Measurements from ENCODE around the gene PTPRA.

PTPRA gene

GRCh38 chr20:2839732-2840137 is 33.5 kb upstream of the PTPRA start:
- no peak for DNase-seq (ENCODE audit: low read depth)

GRCh38 chr20:2840138-2840966 is 32.9 kb upstream of the PTPRA start, which contains the start of the genes PCED1A and VPS16:
Gene PCED1A, minus strand, starts transcription at chr20:2840655. Its CDS starts 743 bp downstream, at chr20:2839912.
Gene VPS16, plus strand, starts transcription at chr20:2840745. Its CDS starts 30 bp downstream, at chr20:2840775.
- peak; percentile 89 for DNase-seq (ENCODE audit: low read depth)
- TF ChIP-seq, protein P1, sequence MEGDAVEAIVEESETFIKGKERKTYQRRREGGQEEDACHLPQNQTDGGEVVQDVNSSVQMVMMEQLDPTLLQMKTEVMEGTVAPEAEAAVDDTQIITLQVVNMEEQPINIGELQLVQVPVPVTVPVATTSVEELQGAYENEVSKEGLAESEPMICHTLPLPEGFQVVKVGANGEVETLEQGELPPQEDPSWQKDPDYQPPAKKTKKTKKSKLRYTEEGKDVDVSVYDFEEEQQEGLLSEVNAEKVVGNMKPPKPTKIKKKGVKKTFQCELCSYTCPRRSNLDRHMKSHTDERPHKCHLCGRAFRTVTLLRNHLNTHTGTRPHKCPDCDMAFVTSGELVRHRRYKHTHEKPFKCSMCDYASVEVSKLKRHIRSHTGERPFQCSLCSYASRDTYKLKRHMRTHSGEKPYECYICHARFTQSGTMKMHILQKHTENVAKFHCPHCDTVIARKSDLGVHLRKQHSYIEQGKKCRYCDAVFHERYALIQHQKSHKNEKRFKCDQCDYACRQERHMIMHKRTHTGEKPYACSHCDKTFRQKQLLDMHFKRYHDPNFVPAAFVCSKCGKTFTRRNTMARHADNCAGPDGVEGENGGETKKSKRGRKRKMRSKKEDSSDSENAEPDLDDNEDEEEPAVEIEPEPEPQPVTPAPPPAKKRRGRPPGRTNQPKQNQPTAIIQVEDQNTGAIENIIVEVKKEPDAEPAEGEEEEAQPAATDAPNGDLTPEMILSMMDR (conservative IDR thresholded peaks at IDR 0.05; ENCODE audit: low read depth, low read length): no peak
- H3K4me3 ChIP-seq (ENCODE audit: low read depth, low read length): peak within 1 kb of the TSS; percentile 86

More at GRCh38 chr20:2839732-2840137, 33.5 kb upstream of the PTPRA start:
- TF ChIP-seq, protein P1 (conservative IDR thresholded peaks at IDR 0.05; ENCODE audit: low read depth, low read length): no peak
- peak overlapping the region; percentile 86 for H3K4me3 ChIP-seq (ENCODE audit: low read depth, low read length)

DNA sequence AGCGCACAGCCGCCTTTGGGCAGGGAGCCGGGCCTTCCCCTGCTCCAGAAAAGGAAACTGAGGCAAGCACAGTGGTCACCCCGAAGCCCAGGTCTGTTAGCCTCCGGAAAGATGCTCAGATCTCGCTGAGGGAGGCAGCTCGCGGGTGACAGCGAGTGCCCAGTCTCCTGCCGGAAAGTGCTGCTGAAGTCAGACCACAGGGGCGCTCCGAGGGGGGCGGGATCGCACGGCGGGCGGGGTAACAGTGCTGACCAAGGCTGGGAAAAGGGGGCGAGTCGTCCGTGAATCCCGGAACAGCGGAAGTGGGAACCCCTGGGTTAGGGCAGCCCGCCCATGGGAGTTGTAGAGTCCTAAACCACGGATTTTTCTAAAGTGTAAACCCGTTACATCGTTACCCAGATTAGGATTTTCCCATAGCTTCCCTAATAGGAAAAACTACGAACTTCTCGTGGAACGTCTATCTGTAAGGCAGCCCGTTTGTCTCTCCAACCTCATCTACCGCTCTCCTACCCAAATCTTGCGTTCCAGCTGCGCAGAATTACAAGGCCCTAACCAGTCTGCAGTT is 32.2 kb upstream of the PTPRA start:
- peak; percentile 63 for DNase-seq (ENCODE audit: low read depth)
- TF ChIP-seq, protein P1 (conservative IDR thresholded peaks at IDR 0.05; ENCODE audit: low read depth, low read length): no peak

DNA sequence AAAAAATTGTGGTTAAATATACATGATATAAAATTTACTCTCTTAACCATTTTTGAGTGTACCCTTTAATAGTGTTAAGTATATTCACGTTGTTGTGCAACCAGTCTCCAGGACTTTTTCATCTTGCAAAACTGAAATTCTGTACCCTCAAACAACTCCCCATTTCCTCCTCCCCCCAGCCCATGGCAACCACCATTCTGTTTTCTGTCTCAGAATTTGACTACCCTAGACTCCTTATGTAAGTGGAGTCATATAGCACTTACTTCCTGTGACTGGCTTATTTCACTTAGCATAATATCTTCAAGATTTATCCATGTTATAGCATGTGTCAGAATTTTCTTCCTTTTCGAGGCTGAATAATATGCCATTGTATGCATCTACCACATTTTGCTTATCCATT is 27.7 kb upstream of the PTPRA start:
- no peak for DNase-seq (ENCODE audit: low read depth)
- TF ChIP-seq, protein P1 (conservative IDR thresholded peaks at IDR 0.05; ENCODE audit: low read depth, low read length): no peak
- no peak overlapping the region for H3K4me3 ChIP-seq (ENCODE audit: low read depth, low read length)

More for the DNA sequence above, 32.2 kb upstream of the PTPRA start:
- peak overlapping the region; percentile 86 for H3K4me3 ChIP-seq (ENCODE audit: low read depth, low read length)

DNA sequence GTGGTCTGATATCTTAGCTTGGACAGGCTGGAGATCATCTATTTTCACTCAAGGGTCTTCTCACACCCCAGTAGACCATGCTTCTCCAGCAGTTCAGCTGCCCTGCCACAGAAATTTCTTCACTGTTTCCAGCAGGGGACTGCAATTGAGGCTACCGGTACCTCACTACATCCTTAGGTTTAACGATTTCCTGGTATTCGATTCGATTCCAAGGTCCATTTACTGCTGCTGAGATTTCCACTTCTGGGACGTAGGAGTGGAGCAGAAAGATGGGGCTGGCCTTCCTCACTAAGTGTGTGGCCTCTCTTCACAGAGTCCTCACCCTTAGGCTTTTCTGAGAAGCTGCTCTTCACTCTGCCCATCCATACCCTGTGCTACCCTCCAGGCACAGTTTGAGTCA is 26.6 kb upstream of the PTPRA start:
- no peak overlapping the region for H3K4me3 ChIP-seq (ENCODE audit: low read depth, low read length)
- no peak for DNase-seq (ENCODE audit: low read depth)
- TF ChIP-seq, protein P1 (conservative IDR thresholded peaks at IDR 0.05; ENCODE audit: low read depth, low read length): no peak

DNA sequence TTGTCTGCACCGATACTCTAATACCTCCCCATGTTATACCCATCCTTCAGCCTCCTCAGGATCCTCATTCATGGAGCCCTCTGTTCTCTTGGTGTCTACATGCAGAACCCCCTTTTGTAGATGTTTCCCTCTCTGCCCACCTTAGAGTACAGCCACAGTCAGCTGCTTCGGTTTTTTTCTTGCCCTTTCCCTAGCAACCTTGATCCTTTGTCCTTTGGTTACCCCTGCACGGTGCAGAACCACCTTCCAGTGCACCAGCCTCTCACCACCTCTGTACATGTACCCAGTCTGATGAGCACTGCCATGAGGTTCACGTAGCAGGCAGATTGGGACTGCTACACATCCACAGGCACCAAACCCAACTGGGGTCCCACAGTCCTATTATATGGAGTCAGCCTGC is 25.5 kb upstream of the PTPRA start:
- TF ChIP-seq, protein P1 (conservative IDR thresholded peaks at IDR 0.05; ENCODE audit: low read depth, low read length): no peak
- no peak for DNase-seq (ENCODE audit: low read depth)
- no peak overlapping the region for H3K4me3 ChIP-seq (ENCODE audit: low read depth, low read length)

Data from choroid plexus epithelial cell (primary cell).